Natural killer cell (primary cell): ENCODE measurements around the gene GFRA1. TPM values are rescaled to one million over a fixed set of nuclear protein-coding genes. Genes with fewer than 3 reads are reported as not detected.

ENCODE experiments used
- ATAC-seq, 3 donors: fragments of 150-1000 bp in 2 of 3; fragments of 200-7000 bp in 1 of 3; cut with Tn5 transposase; 1 replicate in 1 of 3; 2 replicates in 2 of 3; pipeline ENCODE4 v1.10.0; 2021; ENCODE audit warnings: mild to moderate bottlenecking in 2 of 3, moderate library complexity in 2 of 3
- DNase-seq, 2 donors: peaks; one replicate each; pipeline versions ENCODE4 v3.0.0 to v3.0.0-alpha.2; 2013 to 2021; ENCODE audit warnings: mixed read lengths in 1 of 2
- H3K27ac ChIP-seq: one replicate; pipeline ENCODE4 v1.5.1; 2013; ENCODE audit warnings: mild to moderate bottlenecking, low read length
- H3K27me3 ChIP-seq: one replicate; pipeline ENCODE4 v1.6.1; 2013; ENCODE audit warnings: low read length; ENCODE audit not compliant: control insufficient read depth, insufficient read depth
- H3K36me3 ChIP-seq: one replicate; pipeline ENCODE4 v1.6.1; 2013; ENCODE audit warnings: low read length; ENCODE audit not compliant: control insufficient read depth, insufficient read depth
- H3K4me1 ChIP-seq: one replicate; pipeline ENCODE4 v1.6.1; 2013; ENCODE audit warnings: low read length; ENCODE audit not compliant: control insufficient read depth, insufficient read depth
- H3K4me3 ChIP-seq: one replicate; pipeline ENCODE4 v1.5.1; 2013; ENCODE audit warnings: low read length
- H3K9me3 ChIP-seq: one replicate; pipeline ENCODE4 v1.6.1; 2013; ENCODE audit warnings: low read length; ENCODE audit not compliant: control insufficient read depth, insufficient read depth
- H3K27ac Mint-ChIP-seq, 2 donors: one replicate each; pipeline ENCODE4 v1.8.0; 2022; ENCODE audit warnings: mild to moderate bottlenecking in 2 of 2, mixed read lengths in 2 of 2, moderate library complexity in 1 of 2
- H3K27me3 Mint-ChIP-seq, 2 donors: one replicate each; pipeline ENCODE4 v1.8.0; 2022; ENCODE audit warnings: low read depth in 2 of 2, mixed read lengths in 2 of 2
- H3K36me3 Mint-ChIP-seq: one replicate; pipeline ENCODE4 v1.8.0; 2022; ENCODE audit warnings: mixed read lengths
- H3K4me1 Mint-ChIP-seq, 2 donors: one replicate each; pipeline ENCODE4 v1.8.0; 2022; ENCODE audit warnings: mixed read lengths in 2 of 2
- H3K4me3 Mint-ChIP-seq: one replicate; pipeline ENCODE4 v1.8.0; 2022; ENCODE audit warnings: mild to moderate bottlenecking, moderate library complexity, mixed read lengths
- H3K9me3 Mint-ChIP-seq, 2 donors: one replicate each; pipeline ENCODE4 v1.8.0; 2022; ENCODE audit warnings: mixed read lengths in 2 of 2
- CTCF ChIP-seq: fragments of 200-600 bp; IDR thresholded peaks from one replicate; pipeline ENCODE4 v1.8.0; 2022; ENCODE audit warnings: antibody characterized with exemption
- WGBS: methylation state at CpG from one replicate; pipeline ENCODE4 v1.1.7; 2013; ENCODE audit warnings: missing lambda C conversion rate; ENCODE audit not compliant: insufficient coverage; 5-methylcytosine and 5-hydroxymethylcytosine counted together
- intact Hi-C: fragments of 100-400 bp; cut with micrococcal nuclease; formaldehyde crosslinking; loops from one replicate; pipeline ENCODE4 v1.14.2; 2022
- total RNA-seq, 4 donors: library from RNA; stranded (reverse); fragments of 120-200 nt in 1 of 4; gene quantifications; one replicate each; pipeline versions ENCODE4 v1.2.3 to v1.2.4, GENCODE V29; 2013 to 2022

Gene GFRA1
- total RNA-seq, 3 donors from 2014 or later (not counting 1 experiment from before 2014, with no cell fraction given) = not detected

DNA sequence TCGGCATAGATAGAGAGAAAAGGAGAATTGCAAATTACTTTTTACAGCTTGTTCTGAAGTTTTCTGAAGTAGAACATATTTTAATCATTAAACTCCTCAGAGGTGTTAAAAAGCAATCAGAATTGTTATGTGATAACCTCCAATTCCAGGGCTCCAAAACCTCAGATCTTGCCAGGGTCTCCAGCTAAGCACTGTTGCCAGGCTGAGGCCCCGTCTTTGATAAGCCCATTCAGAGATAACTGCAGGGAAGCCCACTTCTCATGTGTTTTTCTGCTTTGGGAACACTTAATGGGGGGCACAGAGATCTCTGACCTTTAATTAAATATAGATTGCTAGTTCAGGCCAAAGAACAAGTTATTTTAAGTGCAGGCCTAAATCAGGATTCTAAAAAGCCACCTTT is 40.4 kb downstream of the GFRA1 start:
- Mint-ChIP-seq H3K27ac (no peak overlapping the region), H3K27me3 (no peaks in the 10 kb centered on the region), H3K9me3 (peaks cover 0 to 2% of the 10 kb centered on the region in 2 donors), H3K36me3 (no peaks in the 10 kb centered on the region), H3K4me3 (no peak overlapping the region), H3K4me1 (no peaks in the 10 kb centered on the region)
- Histone ChIP-seq H3K4me3 (no peak overlapping the region), H3K27me3 (no peaks in the 10 kb centered on the region), H3K9me3 (peaks cover 3% of the 10 kb centered on the region), H3K27ac (no peak overlapping the region), H3K4me1 (no peaks in the 10 kb centered on the region), H3K36me3 (no peaks in the 10 kb centered on the region)
- ATAC-seq (no peak), DNase-seq (no peak)
- 71% methylated on average over 1 of the region's 2 CpGs for WGBS
- no peak for TF ChIP-seq CTCF
- intact Hi-C loops = no loop called here

- H3K27ac ChIP-seq = no peak overlapping the region
- H3K27me3 ChIP-seq = no peaks in the 10 kb centered on the region
- no peak for DNase-seq
- Mint-ChIP-seq H3K4me1 (no peaks in the 10 kb centered on the region), H3K4me3 (no peak overlapping the region), H3K9me3 (no peaks in the 10 kb centered on the region), H3K36me3 (no peaks in the 10 kb centered on the region), H3K27ac (no peak overlapping the region), H3K27me3 (no peaks in the 10 kb centered on the region)
- H3K4me3 ChIP-seq = no peak overlapping the region
- ATAC-seq = no peak
- intact Hi-C loops = no loop called here
- H3K36me3 ChIP-seq = no peaks in the 10 kb centered on the region
- 95% methylated on average over 6 of the region's 6 CpGs for WGBS
- no peak for TF ChIP-seq CTCF
- H3K4me1 ChIP-seq = no peaks in the 10 kb centered on the region
- H3K9me3 ChIP-seq = no peaks in the 10 kb centered on the region
Observed at GRCh38 chr10:116226766-116227165, 46.2 kb downstream of the GFRA1 start.

GRCh38 chr10:116226053-116226452 is 47.0 kb downstream of the GFRA1 start:
- Histone ChIP-seq H3K36me3 (no peaks in the 10 kb centered on the region), H3K4me1 (no peaks in the 10 kb centered on the region), H3K27me3 (no peaks in the 10 kb centered on the region), H3K27ac (no peak overlapping the region), H3K9me3 (no peaks in the 10 kb centered on the region), H3K4me3 (no peak overlapping the region)
- no peaks in the 10 kb centered on the region for H3K4me1 Mint-ChIP-seq
- no peaks in the 10 kb centered on the region for H3K27me3 Mint-ChIP-seq
- ATAC-seq (no peak), DNase-seq (no peak)
- H3K9me3 Mint-ChIP-seq = no peaks in the 10 kb centered on the region
- TF ChIP-seq CTCF = no peak
- H3K27ac Mint-ChIP-seq = no peak overlapping the region
- 89% methylated on average over 5 of the region's 5 CpGs for WGBS
- H3K36me3 Mint-ChIP-seq = no peaks in the 10 kb centered on the region
- H3K4me3 Mint-ChIP-seq = no peak overlapping the region
- intact Hi-C loops = no loop called here

GRCh38 chr10:116223289-116223688 is 49.7 kb downstream of the GFRA1 start:
- Histone ChIP-seq H3K27ac (no peak overlapping the region), H3K9me3 (no peaks in the 10 kb centered on the region), H3K36me3 (no peaks in the 10 kb centered on the region), H3K4me3 (no peak overlapping the region), H3K27me3 (no peaks in the 10 kb centered on the region), H3K4me1 (no peaks in the 10 kb centered on the region)
- intact Hi-C loops = no loop called here
- H3K4me3 Mint-ChIP-seq = no peak overlapping the region
- no peaks in the 10 kb centered on the region for H3K27me3 Mint-ChIP-seq
- H3K4me1 Mint-ChIP-seq = no peaks in the 10 kb centered on the region
- ATAC-seq (no peak), DNase-seq (no peak)
- TF ChIP-seq CTCF = no peak
- WGBS = 94% methylated on average over 3 of the region's 3 CpGs
- H3K9me3 Mint-ChIP-seq = no peaks in the 10 kb centered on the region
- no peak overlapping the region for H3K27ac Mint-ChIP-seq
- H3K36me3 Mint-ChIP-seq = no peaks in the 10 kb centered on the region
